SKM-1 treated with dmso at 0.1 percent for 144 hours (cell line): ENCODE measurements around the gene STARD3NL.
"Not testable (repeated sequence)": the region's sequence is repeated elsewhere in the genome, so short reads cannot be mapped to it uniquely, and the experiment has no call there.

ENCODE experiments used
- DNase-seq: peaks from one replicate; lab custom pipeline; 2025; ENCODE audit not compliant: unreplicated experiment; lab: John Stamatoyannopoulos, UW

The STARD3NL gene

DNA sequence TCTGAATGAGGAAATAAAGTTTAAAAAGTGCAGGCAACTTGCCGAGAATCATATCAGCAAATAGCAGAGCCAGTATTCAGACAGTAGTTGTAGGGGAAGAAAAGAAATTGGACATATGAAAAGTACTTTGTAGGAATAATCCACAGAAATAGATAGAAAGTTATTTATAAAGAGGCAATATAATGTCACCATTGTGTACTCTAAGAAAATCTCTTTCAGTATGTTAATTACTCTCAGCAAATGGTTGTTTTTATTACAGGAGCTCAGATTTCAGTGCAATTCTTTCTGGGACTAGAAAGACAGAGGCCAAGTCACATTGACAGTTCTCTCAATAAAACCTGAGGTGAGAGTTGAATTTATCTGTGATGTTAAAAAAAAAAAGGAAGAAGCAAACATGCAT is 85.2 kb downstream of the STARD3NL start:
- DNase-seq = not testable (repeated sequence)

DNA sequence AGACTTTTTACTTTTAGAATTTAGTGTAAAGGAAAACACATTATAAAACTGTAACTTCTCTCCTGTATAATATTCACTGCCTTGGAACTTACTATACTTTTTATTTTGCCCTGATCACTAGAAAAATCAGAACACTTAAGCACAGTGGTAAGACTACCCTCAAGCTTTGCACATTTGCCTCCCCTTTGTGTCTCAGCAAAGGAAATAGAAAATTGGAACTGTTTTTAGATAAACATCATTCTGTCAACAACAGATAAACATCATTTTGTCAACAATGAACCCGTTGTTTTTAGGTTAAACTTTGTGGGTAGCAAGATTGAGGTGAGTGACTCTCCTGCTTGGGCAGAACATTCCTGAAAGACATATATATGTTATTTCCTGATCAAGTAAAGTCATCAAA is 86.6 kb downstream of the STARD3NL start:
- not testable (repeated sequence) for DNase-seq

DNA sequence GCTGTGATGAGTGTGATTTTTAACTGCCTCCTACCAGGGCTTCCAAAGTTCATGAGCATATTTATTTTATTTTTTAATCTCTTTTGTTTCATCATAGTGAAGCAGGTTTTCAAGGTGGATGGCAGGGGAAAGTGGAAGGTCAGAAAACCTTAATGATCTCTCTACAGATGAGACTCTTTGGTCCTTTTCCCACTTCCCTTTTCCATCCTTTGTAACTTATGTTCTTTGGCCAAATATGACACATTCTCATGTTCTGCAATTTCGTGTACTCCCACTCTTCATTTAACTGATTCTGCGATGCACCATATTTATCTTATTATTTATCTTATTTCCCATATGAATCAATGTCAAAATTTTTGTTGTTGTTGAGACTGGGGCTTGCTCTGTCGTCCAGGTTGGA is 87.9 kb downstream of the STARD3NL start:
- DNase-seq = not testable (repeated sequence)

DNA sequence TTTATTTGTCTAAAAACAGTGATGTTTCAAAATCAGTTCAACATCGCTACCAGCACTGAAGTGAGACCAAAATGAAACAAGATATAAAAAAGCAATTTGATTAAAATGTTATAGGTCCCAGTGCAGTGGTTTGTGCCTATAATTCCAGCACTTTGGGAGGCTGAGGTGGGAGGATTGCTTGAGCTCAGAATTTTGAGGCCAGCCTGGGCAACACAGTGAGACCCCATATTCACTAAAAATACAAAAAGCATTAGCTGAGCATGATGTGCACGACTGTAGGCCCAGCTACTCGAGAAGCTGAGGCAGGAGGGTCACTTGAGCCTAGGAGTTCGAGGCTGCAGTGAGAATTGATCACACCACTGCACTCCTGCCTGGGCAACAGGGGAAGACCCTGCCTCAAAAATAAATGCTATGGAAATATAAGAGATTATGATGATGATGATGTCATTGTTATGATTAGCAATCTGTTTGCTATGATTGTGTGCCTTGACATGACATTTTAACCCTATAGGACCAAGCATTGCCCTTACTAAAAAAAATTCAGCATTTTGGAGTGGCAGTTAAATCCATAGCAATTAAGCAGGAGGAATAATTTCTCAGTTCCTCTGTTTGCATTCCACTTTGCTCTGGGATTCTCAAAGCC is 91.8 kb downstream of the STARD3NL start:
- DNase-seq = not testable (repeated sequence)

DNA sequence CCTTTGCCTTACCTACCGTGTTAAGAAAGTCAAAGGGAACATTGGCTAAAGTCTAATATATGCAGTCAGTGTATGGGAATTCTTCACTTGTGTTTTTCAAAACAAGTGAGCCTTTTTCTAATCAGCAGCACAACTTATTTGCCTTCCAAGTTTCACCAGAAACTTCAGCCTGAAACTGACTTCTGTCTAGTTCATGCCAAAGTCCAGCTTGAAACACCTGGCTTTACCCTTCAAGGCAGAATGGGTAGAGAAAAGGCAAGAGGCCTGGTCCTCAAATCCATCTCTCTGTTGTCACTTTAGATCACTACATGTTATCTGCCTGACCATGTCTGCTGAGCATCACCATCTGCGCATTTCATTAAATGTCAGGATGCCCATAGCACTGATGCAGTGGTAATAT is 92.4 kb downstream of the STARD3NL start:
- not testable (repeated sequence) for DNase-seq

DNA sequence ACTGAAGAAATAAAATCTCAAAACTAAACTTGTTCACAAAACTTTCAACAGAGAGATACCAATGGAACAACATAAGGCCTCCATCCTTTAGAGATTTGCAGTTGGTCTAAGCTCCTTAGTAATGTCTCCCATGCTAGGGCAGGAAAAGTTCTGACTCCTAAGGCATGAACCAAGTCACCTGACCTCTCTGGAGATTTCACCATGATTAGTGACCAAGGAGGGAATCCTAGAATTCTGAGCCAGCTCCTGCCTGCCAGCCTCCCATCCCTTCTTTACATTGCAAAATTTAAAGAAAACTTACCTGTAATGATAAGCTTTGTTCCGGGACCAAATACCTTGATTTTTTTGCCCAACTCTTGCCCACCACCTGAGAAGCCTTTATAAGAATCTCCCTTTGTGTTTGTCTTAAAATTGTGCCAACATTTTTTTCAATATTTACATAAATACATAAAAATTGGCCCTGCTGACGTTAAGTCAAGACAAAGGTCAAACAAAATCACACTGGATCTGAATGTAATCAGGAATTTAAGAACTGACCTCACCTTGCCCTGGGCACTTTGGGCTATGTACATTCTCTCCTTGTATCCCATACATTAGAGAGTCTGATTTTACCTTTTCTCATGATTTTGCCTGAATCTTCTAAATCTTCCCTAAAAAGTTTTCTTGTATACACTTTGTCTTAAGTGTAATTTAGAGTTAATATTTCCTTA is 95.4 kb downstream of the STARD3NL start, which contains the start of gene TARP:
TARP (minus strand) TSS at position 351 of the 710 bp plus-strand sequence.
- DNase-seq = no peak

DNA sequence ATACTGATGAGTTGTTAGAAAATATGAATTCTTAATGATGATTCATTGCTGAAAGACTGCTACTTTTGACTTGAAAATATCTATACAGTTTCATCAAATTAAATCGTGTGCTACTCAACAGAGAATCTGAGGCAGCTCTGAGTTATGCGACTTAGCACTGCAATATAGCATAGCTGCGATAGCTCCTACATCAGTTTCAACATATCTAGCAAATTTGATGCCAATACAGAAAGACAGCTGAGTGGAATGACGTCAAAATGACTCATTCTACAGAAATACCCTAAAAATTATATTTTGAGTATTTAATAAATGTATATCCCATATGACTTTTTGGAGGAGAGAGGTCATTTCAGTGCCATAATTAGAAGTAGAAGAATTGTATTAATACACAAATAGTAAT is 96.4 kb downstream of the STARD3NL start:
- DNase-seq = no peak

DNA sequence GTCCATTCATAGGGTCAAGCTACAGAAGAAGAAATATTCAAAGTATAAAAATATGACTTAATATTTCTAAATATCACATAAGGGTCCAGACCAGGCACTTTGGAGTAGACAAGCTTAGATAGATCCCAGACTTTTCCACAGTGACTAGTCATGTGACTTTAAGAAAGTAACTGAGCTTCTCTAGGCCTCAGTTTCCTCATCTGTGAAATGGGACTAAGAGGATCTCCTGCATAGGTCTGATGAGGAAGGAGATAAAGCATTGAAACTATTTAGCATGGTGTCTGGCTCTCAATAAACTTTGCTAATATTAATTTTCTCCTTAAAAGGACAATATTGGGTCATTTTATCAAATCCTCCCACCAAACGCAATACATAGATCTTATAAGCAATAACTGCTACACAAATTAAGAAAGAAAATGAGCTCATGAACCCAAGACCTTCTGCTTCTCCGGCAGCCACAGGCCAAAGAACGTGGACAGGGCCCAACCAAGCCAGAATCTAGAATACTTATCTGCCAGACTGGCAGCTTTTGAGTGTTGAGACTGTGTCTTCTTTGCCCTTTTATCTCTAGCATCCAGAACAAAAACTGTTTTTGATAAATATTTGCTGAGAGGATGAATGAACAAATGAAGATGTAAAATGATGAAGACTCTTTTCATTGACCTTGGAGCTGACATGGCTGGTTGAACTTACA is 97.0 kb downstream of the STARD3NL start:
- no peak for DNase-seq

DNA sequence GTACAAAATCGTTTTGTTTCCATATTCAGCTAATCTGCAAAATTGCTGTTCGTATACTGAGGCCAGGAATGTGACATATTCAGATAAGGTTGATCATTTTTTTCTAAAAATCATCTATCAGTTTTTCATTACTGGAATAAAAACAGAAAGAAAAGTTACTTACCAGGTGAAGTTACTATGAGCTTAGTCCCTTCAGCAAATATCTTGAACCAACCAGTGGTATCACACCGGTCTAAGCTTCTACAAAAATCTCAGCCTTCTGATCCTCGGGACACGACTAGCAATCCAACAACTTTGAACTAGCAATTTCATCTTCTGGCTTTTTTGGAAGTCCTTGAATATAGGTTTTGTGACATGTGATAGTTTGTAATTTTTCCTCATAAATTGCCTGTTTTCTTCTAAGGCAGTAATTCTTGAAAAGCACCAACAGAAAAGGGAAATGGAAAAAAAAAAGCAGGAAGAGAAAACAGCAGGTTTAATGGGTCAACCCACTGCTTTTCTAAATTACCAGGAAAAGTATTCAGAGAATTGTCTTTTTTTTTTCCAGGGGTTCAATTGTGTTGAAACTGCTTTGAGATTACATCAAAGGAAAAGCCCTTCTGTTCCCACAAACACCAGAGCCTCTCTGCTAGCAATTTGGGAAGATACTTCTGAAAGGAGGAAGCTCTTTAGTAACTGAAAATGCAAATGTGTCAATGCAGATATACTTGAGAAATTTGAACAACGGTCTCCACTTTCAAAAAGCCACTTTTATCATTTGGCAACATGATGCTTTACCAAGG is 98.2 kb downstream of the STARD3NL start:
- peak; percentile 78 for DNase-seq

DNA sequence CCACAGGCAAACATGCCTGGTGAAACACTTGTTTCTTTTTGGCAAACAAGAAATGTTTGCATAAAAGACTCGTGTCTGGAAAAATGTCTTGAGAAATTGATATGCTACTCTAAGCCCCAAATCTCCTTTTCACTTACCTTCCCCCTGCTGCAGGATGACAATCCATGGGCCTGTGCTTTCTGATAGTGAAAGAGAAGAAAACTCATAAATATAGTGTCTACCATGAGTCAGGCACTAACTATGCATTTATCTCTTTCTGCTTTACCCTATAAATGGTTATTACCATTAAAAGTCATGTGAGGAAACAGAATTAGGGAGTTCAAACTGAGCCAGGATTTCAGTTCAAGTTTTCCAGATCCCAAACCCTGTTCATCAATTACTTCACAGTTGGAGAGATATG is 102.0 kb downstream of the STARD3NL start:
- no peak for DNase-seq
